Measurements from ENCODE around the gene ANKRD35.
"Not testable (repeated sequence)": the region's sequence is repeated elsewhere in the genome, so short reads cannot be mapped to it uniquely, and the experiment has no call there.

Gene ANKRD35

GRCh38 chr1:145885738-145886287, at the start of gene ANKRD35:
ANKRD35 (minus strand) TSS chr1:145885866; CDS start chr1:145885758, 108 bp downstream.
- DNase-seq (ENCODE audit: low spot score): peak; percentile 79

GRCh38 chr1:145932522-145933009, 46.9 kb upstream of the ANKRD35 start:
- not testable (repeated sequence) for DNase-seq (ENCODE audit: low spot score)

- no peak for DNase-seq (ENCODE audit: low spot score)
Observed at GRCh38 chr1:145927916-145928643, 42.4 kb upstream of the ANKRD35 start.

- DNase-seq (ENCODE audit: low spot score): peak; percentile 99
Observed at GRCh38 chr1:145927063-145927886, 41.6 kb upstream of the ANKRD35 start, which contains the start of gene RBM8A. RBM8A (minus strand) TSS chr1:145927484; CDS start chr1:145927426, 58 bp downstream.

- peak; percentile 25 for DNase-seq (ENCODE audit: low spot score)
Observed at GRCh38 chr1:145926686-145927062, 41.0 kb upstream of the ANKRD35 start.

GRCh38 chr1:145922266-145922665, 36.6 kb upstream of the ANKRD35 start:
- no peak for DNase-seq (ENCODE audit: low spot score)

GRCh38 chr1:145920297-145920696, 34.6 kb upstream of the ANKRD35 start:
- DNase-seq (ENCODE audit: low spot score): not testable (repeated sequence)

GRCh38 chr1:145918992-145919939, 33.6 kb upstream of the ANKRD35 start:
- peak; percentile 82 for DNase-seq (ENCODE audit: low spot score)

- DNase-seq (ENCODE audit: low spot score): peak; percentile 88
Observed at GRCh38 chr1:145918144-145918991, 32.7 kb upstream of the ANKRD35 start, which contains the start of gene PEX11B. PEX11B (minus strand) TSS chr1:145918717; CDS start chr1:145918688, 29 bp downstream.

- DNase-seq (ENCODE audit: low spot score): no peak
Observed at GRCh38 chr1:145917595-145917994, 31.9 kb upstream of the ANKRD35 start.

- DNase-seq (ENCODE audit: low spot score): peak; percentile 91
Observed at GRCh38 chr1:145916745-145917144, 31.1 kb upstream of the ANKRD35 start.

GRCh38 chr1:145912128-145912641, 26.5 kb upstream of the ANKRD35 start:
- no peak for DNase-seq (ENCODE audit: low spot score)

GRCh38 chr1:145908653-145909052, 23.0 kb upstream of the ANKRD35 start:
- DNase-seq (ENCODE audit: low spot score): no peak

GRCh38 chr1:145906954-145907753, 21.5 kb upstream of the ANKRD35 start:
- no peak for DNase-seq (ENCODE audit: low spot score)

- no peak for DNase-seq (ENCODE audit: low spot score)
Observed at GRCh38 chr1:145901312-145902021, 15.8 kb upstream of the ANKRD35 start.

- peak; percentile 20 for DNase-seq (ENCODE audit: low spot score)
Observed at GRCh38 chr1:145898756-145899155, 13.1 kb upstream of the ANKRD35 start.

GRCh38 chr1:145897969-145898368, 12.3 kb upstream of the ANKRD35 start:
- DNase-seq (ENCODE audit: low spot score): no peak

GRCh38 chr1:145895471-145895870, 9.8 kb upstream of the ANKRD35 start:
- no peak for DNase-seq (ENCODE audit: low spot score)
